ENCODE results near the gene HIBADH.
A peak's percentile ranks its signal among the peaks of the same experiment; 100 is the strongest.
"Not testable (repeated sequence)": the region's sequence is repeated elsewhere in the genome, so short reads cannot be mapped to it uniquely, and the experiment has no call there.

HIBADH gene

DNA sequence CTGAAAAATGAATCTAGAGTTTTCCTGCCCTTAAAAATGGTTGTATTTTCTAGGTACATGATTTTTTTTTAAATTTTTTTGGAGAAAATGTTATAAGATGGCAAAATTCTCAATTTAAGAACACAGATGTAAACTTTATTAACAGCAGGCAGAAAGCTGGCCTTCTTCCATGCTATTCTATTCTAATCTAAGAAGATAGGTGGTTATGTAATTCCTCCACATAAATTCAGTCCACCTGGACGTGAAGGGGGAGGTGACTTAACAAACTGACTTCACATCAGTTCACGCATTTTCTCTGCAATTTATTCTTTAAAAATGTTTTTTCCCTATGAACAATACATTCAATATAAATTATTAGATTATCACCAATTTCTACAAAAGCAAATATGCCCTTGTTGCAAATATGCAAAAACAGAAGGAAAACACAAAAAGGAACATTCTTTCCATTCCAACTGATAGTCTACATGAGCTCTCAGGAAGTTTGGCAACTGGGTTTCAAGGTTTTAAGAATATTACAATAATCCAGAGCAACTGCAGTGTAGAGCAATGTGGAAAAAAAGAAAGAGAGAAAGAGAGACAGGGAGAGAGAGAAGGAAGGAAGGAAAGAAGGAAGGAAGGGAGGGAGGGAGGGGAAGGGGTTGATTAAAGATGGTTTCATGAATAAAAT, 76.8 kb downstream of the HIBADH start:
- peaks cover 8% of the 10 kb centered on the region for H3K4me1 ChIP-seq
- no peak for DNase-seq
- H3K4me3 ChIP-seq (ENCODE audit: low read depth, low read length): no peak overlapping the region
- H3K36me3 ChIP-seq: no peaks in the 10 kb centered on the region
- no peaks in the 10 kb centered on the region for H3K27me3 ChIP-seq
- TF ChIP-seq CTCF (IDR thresholded peaks at IDR 0.05; ENCODE audit: low read depth, low read length): no peak
- H3K9me3 ChIP-seq: no peaks in the 10 kb centered on the region

DNA sequence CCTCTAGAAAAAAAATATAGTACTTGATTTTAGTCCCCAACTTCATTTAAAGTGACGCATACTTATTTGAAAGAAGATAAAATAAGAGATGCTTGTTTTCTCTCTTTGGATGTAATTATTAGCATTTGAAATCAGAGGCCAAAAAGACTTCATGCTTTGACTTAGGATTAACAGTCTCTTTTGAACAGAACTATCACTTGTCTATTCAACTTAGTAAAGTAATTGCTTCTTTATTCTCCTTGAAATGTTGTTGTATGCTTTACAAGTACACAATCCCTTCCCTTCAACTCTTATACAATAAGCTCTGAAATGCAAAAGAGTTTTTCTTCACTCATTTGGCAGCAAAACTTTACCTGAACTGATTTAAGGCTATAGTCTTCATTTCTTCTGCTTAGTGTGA, 80.8 kb downstream of the HIBADH start:
- H3K9me3 ChIP-seq: no peaks in the 10 kb centered on the region
- no peaks in the 10 kb centered on the region for H3K27me3 ChIP-seq
- no peaks in the 10 kb centered on the region for H3K36me3 ChIP-seq
- no peak overlapping the region for H3K4me3 ChIP-seq (ENCODE audit: low read depth, low read length)
- H3K4me1 ChIP-seq: peaks cover 13% of the 10 kb centered on the region
- no peak for DNase-seq
- no peak for TF ChIP-seq CTCF (IDR thresholded peaks at IDR 0.05; ENCODE audit: low read depth, low read length)

- DNase-seq: no peak
- H3K27me3 ChIP-seq: no peaks in the 10 kb centered on the region
- no peaks in the 10 kb centered on the region for H3K9me3 ChIP-seq
- no peaks in the 10 kb centered on the region for H3K36me3 ChIP-seq
- no peak overlapping the region for H3K4me3 ChIP-seq (ENCODE audit: low read depth, low read length)
- peaks cover 16% of the 10 kb centered on the region for H3K4me1 ChIP-seq
- no peak for TF ChIP-seq CTCF (IDR thresholded peaks at IDR 0.05; ENCODE audit: low read depth, low read length)
Observed at GRCh38 chr7:27581119-27581518, 81.6 kb downstream of the HIBADH start.

GRCh38 chr7:27579565-27579964, 83.1 kb downstream of the HIBADH start:
- no peak for TF ChIP-seq CTCF (IDR thresholded peaks at IDR 0.05; ENCODE audit: low read depth, low read length)
- DNase-seq: no peak
- Histone ChIP-seq H3K4me1 (peaks cover 23% of the 10 kb centered on the region), H3K9me3 (no peaks in the 10 kb centered on the region), H3K36me3 (no peaks in the 10 kb centered on the region), H3K4me3 (ENCODE audit: low read depth, low read length) (no peak overlapping the region), H3K27me3 (no peaks in the 10 kb centered on the region)

GRCh38 chr7:27578169-27578568, 84.5 kb downstream of the HIBADH start:
- not testable (repeated sequence) for H3K9me3 ChIP-seq; H3K36me3 ChIP-seq; H3K27me3 ChIP-seq; DNase-seq; H3K4me3 ChIP-seq (ENCODE audit: low read depth, low read length)
- peaks cover 16% of the 10 kb centered on the region for H3K4me1 ChIP-seq

GRCh38 chr7:27576360-27576944, 86.2 kb downstream of the HIBADH start:
- no peaks in the 10 kb centered on the region for H3K36me3 ChIP-seq
- no peak overlapping the region for H3K4me3 ChIP-seq (ENCODE audit: low read depth, low read length)
- DNase-seq: no peak
- H3K27me3 ChIP-seq: no peaks in the 10 kb centered on the region
- peak; percentile 57 for TF ChIP-seq CTCF (IDR thresholded peaks at IDR 0.05; ENCODE audit: low read depth, low read length)
- H3K4me1 ChIP-seq: peaks cover 16% of the 10 kb centered on the region
- no peaks in the 10 kb centered on the region for H3K9me3 ChIP-seq
